H1 (cell line): Measurements from ENCODE around the gene ZDHHC3. TPM values are rescaled to one million over a fixed set of nuclear protein-coding genes. Genes with fewer than 3 reads are reported as not detected.

Source experiments
- CTCF ChIA-PET: fragments of 300-600 bp; sonication (Branson Sonifier 250); formaldehyde crosslinking; loops from one replicate; lab custom pipeline; 2021; ENCODE audit not compliant: partially characterized antibody; lab: Charles Lee
- POLR2A ChIA-PET: fragments of 300-600 bp; sonication (Branson Sonifier 250); formaldehyde crosslinking; loops from one replicate; lab custom pipeline; 2021; ENCODE audit warnings: inconsistent platforms; ENCODE audit not compliant: partially characterized antibody; lab: Charles Lee
- DNase-seq, 2 experiments: peaks; one replicate each; pipeline versions ENCODE4 v3.0.0 to v3.0.0-alpha.2; 2010 to 2022; ENCODE audit warnings: low spot score in 2 of 2, low read depth in 1 of 2, mixed read lengths in 1 of 2
- FAIRE-seq: peaks from 2 replicates; lab custom pipeline; 2011; peaks lifted over from hg19 to GRCh38; lab: Jason Lieb, UNC
- H2AFZ ChIP-seq: 2 replicates; pipeline ENCODE4 v1.8.1; 2012; ENCODE audit warnings: low read length, inconsistent platforms
- H2AK5ac ChIP-seq: 2 replicates; pipeline ENCODE4 v1.6.1; 2013; ENCODE audit warnings: low read depth, low read length
- H2BK120ac ChIP-seq: replicated peaks from 2 replicates; pipeline ENCODE3; 2013; ENCODE audit warnings: low read depth, low read length, inconsistent platforms
- H2BK12ac ChIP-seq: 2 replicates; pipeline ENCODE4 v1.6.1; 2013; ENCODE audit warnings: low read depth, low read length
- H2BK15ac ChIP-seq: 2 replicates; pipeline ENCODE4 v1.6.1; 2013; ENCODE audit warnings: low read length
- H2BK20ac ChIP-seq: 2 replicates; pipeline ENCODE4 v1.6.1; 2013; ENCODE audit warnings: low read length
- H2BK5ac ChIP-seq: 2 replicates; pipeline ENCODE4 v1.6.1; 2013; ENCODE audit warnings: low read depth, low read length
- H3K14ac ChIP-seq: 2 replicates; pipeline ENCODE4 v1.6.1; 2013; ENCODE audit warnings: inconsistent platforms; ENCODE audit not compliant: insufficient read length
- H3K18ac ChIP-seq: 2 replicates; pipeline ENCODE4 v1.6.1; 2013; ENCODE audit warnings: low read length; ENCODE audit errors: extremely low read depth
- H3K23ac ChIP-seq: 2 replicates; pipeline ENCODE4 v1.6.1; 2013; ENCODE audit warnings: inconsistent platforms; ENCODE audit not compliant: insufficient read length
- H3K23me2 ChIP-seq: 2 replicates; pipeline ENCODE4 v1.6.1; 2013; ENCODE audit warnings: low read depth, low read length
- H3K27ac ChIP-seq: 2 replicates; pipeline ENCODE4 v1.6.1; 2011; ENCODE audit warnings: low read depth, low read length, inconsistent platforms
- H3K27me3 ChIP-seq, 4 experiments: replicated peaks in 1 of 4; 1 replicate in 1 of 4; 2 replicates in 3 of 4; pipeline versions ENCODE4 v1.6.1 to v1.8.1; 2011 to 2013; ENCODE audit warnings: low read length in 3 of 4, mild to moderate bottlenecking in 3 of 4, inconsistent platforms in 2 of 4, mixed read lengths in 2 of 4, moderate library complexity in 1 of 4; ENCODE audit not compliant: control insufficient read depth in 3 of 4, insufficient read depth in 3 of 4; ENCODE audit errors: extremely low read depth in 1 of 4
- H3K36me3 ChIP-seq, 4 experiments: 2 replicates each; pipeline versions ENCODE4 v1.6.1 to v1.8.1; 2011 to 2013; ENCODE audit warnings: mild to moderate bottlenecking in 4 of 4, low read length in 3 of 4, moderate library complexity in 2 of 4, control low read depth in 1 of 4, inconsistent platforms in 1 of 4; ENCODE audit not compliant: insufficient read depth in 4 of 4, control insufficient read depth in 2 of 4
- H3K4ac ChIP-seq: replicated peaks from 2 replicates; pipeline ENCODE3; 2013; ENCODE audit warnings: low read length, low read depth, mixed read lengths, inconsistent platforms; ENCODE audit not compliant: insufficient read length
- H3K4me1 ChIP-seq, 4 experiments: replicated peaks in 1 of 4; 1 replicate in 1 of 4; 2 replicates in 3 of 4; pipeline versions ENCODE4 v1.6.1 to v1.8.1; 2011 to 2013; ENCODE audit warnings: low read length in 3 of 4, inconsistent platforms in 2 of 4, mixed read lengths in 1 of 4; ENCODE audit not compliant: insufficient read depth in 4 of 4, control insufficient read depth in 3 of 4
- H3K4me2 ChIP-seq, 2 experiments: 2 replicates each; pipeline versions ENCODE4 v1.6.1 to v1.8.1; 2011 to 2013; ENCODE audit warnings: low read depth in 2 of 2, low read length in 2 of 2, control low read depth in 1 of 2, inconsistent platforms in 1 of 2, mild to moderate bottlenecking in 1 of 2; ENCODE audit not compliant: insufficient read depth in 1 of 2
- H3K4me3 ChIP-seq, 4 experiments: fragments of 200-600, 300-600 bp in 1 of 4; sonication (generic), shearing (Covaris generic), sonication (Bioruptor Twin) in 1 of 4; 2 replicates each; pipeline versions ENCODE4 v1.5.1 to v1.8.1; 2011 to 2016; ENCODE audit warnings: low read length in 4 of 4, low read depth in 3 of 4, control low read depth in 2 of 4, inconsistent platforms in 2 of 4, mild to moderate bottlenecking in 2 of 4, mixed read lengths in 1 of 4, moderate library complexity in 1 of 4; ENCODE audit not compliant: insufficient read depth in 2 of 4; ENCODE audit errors: extremely low read depth in 1 of 4
- H3K56ac ChIP-seq: replicated peaks from 2 replicates; pipeline ENCODE3; 2013; ENCODE audit warnings: low read depth, mild to moderate bottlenecking, mixed read lengths, low read length, inconsistent platforms; ENCODE audit not compliant: insufficient read length
- H3K79me1 ChIP-seq: 2 replicates; pipeline ENCODE4 v1.6.1; 2013; ENCODE audit warnings: low read depth, low read length, control low read depth
- H3K79me2 ChIP-seq, 2 experiments: 2 replicates each; pipeline versions ENCODE4 v1.6.1 to v1.8.1; 2012 to 2013; ENCODE audit warnings: low read length in 2 of 2, mild to moderate bottlenecking in 2 of 2, inconsistent platforms in 1 of 2; ENCODE audit not compliant: insufficient read depth in 2 of 2, control insufficient read depth in 1 of 2
- H3K9ac ChIP-seq, 4 experiments: replicated peaks in 1 of 4; 1 replicate in 1 of 4; 2 replicates in 3 of 4; pipeline versions ENCODE4 v1.6.1 to v1.8.1; 2011 to 2013; ENCODE audit warnings: low read depth in 3 of 4, low read length in 3 of 4, control low read depth in 2 of 4, mild to moderate bottlenecking in 2 of 4, moderate library complexity in 2 of 4, inconsistent platforms in 1 of 4; ENCODE audit errors: extremely low read depth in 1 of 4
- H3K9me3 ChIP-seq, 2 experiments: 2 replicates each; pipeline versions ENCODE4 v1.6.1 to v1.8.1; 2012 to 2013; ENCODE audit warnings: mild to moderate bottlenecking in 2 of 2, moderate library complexity in 2 of 2, control low read depth in 1 of 2, inconsistent platforms in 1 of 2, low read depth in 1 of 2, low read length in 1 of 2, mixed read lengths in 1 of 2; ENCODE audit not compliant: insufficient read depth in 2 of 2
- H4K20me1 ChIP-seq, 2 experiments: replicated peaks in 1 of 2; 2 replicates each; pipeline versions ENCODE3 to v1.8.1; 2011 to 2013; ENCODE audit warnings: inconsistent platforms in 2 of 2, low read length in 2 of 2, mild to moderate bottlenecking in 1 of 2; ENCODE audit not compliant: insufficient read depth in 2 of 2, control insufficient read depth in 1 of 2
- H4K5ac ChIP-seq: 2 replicates; pipeline ENCODE4 v1.6.1; 2013; ENCODE audit warnings: low read length, low read depth, mixed read lengths, inconsistent platforms; ENCODE audit not compliant: insufficient read length
- H4K8ac ChIP-seq: 2 replicates; pipeline ENCODE4 v1.8.0; 2013; ENCODE audit warnings: mild to moderate bottlenecking, moderate library complexity, low read length, inconsistent platforms; ENCODE audit not compliant: insufficient read depth; ENCODE audit errors: extremely low read depth
- H4K91ac ChIP-seq: replicated peaks from 2 replicates; pipeline ENCODE3; 2013; ENCODE audit warnings: low read length, mixed read lengths, inconsistent platforms; ENCODE audit not compliant: insufficient read length
- BACH1 ChIP-seq: IDR thresholded peaks from 2 replicates; pipeline ENCODE4 v1.6.1; 2012; ENCODE audit warnings: low read length, improper control_type of control experiment
- CREB1 ChIP-seq: IDR thresholded peaks from 2 replicates; pipeline ENCODE4 v1.6.1; 2012; ENCODE audit warnings: inconsistent platforms
- FOSL1 ChIP-seq: IDR thresholded peaks from 2 replicates; pipeline ENCODE4 v1.6.1; 2011; ENCODE audit warnings: mild to moderate bottlenecking, low read depth, low read length, moderate library complexity; ENCODE audit not compliant: insufficient read depth
- GTF2F1 ChIP-seq: IDR thresholded peaks from 2 replicates; pipeline ENCODE4 v1.6.1; 2012; ENCODE audit warnings: low read depth, low read length, improper control_type of control experiment, borderline replicate concordance
- HDAC2 ChIP-seq, 2 experiments: fragments of 300-600 bp in 1 of 2; sonication (generic) in 1 of 2; IDR thresholded peaks; 2 replicates each; pipeline ENCODE4 v1.6.1; 2011 to 2012; ENCODE audit warnings: low read depth in 2 of 2, low read length in 2 of 2, mild to moderate bottlenecking in 2 of 2, moderate library complexity in 2 of 2, borderline replicate concordance in 1 of 2, inconsistent platforms in 1 of 2
- NRF1 ChIP-seq: IDR thresholded peaks from 2 replicates; pipeline ENCODE4 v1.6.1; 2011; ENCODE audit warnings: mild to moderate bottlenecking, low read depth, low read length, improper control_type of control experiment
- PHF8 ChIP-seq: fragments of 200-600 bp; sonication (generic); conservative IDR thresholded peaks from 2 replicates; pipeline ENCODE4 v1.7.1; 2012; ENCODE audit warnings: low read depth, mild to moderate bottlenecking, inconsistent platforms, low read length, moderate library complexity
- SIN3A ChIP-seq, 2 experiments: IDR thresholded peaks in 1 of 2; conservative IDR thresholded peaks in 1 of 2; 2 replicates each; pipeline ENCODE4 v1.6.1; 2011 to 2012; ENCODE audit warnings: low read length in 2 of 2, improper control_type of control experiment in 1 of 2, low read depth in 1 of 2, mild to moderate bottlenecking in 1 of 2
- SP1 ChIP-seq: IDR thresholded peaks from 2 replicates; pipeline ENCODE4 v1.6.1; 2011; ENCODE audit warnings: low read depth, low read length
- SRF ChIP-seq: IDR thresholded peaks from 2 replicates; pipeline ENCODE4 v1.6.1; 2011; ENCODE audit warnings: mild to moderate bottlenecking, low read depth, low read length, moderate library complexity
- WGBS, 2 experiments: shearing (Covaris generic) in 1 of 2; methylation state at CpG; one replicate each; pipeline versions ENCODE4 v1.1.6 to v1.1.7; 2013 to 2015; ENCODE audit warnings: low lambda C conversion rate in 2 of 2, mixed read lengths in 2 of 2, inconsistent platforms in 1 of 2, low coverage in 1 of 2, missing lambda C conversion rate in 1 of 2; ENCODE audit not compliant: insufficient replicate concordance in 2 of 2, insufficient coverage in 1 of 2, insufficient read length in 1 of 2; ENCODE audit errors: extremely low coverage in 1 of 2, missing lambda C conversion rate in 1 of 2; 5-methylcytosine and 5-hydroxymethylcytosine counted together
- polyA plus RNA-seq, 7 experiments: library from polyadenylated mRNA; depleted of rRNA in 3 of 7; stranded (reverse) in 5 of 7; unstranded in 2 of 7; fragments of >200 nt in 5 of 7; fragments of 200-250 nt in 2 of 7; gene quantifications; 1 replicate in 5 of 7; 2 replicates in 1 of 7; 4 replicates in 1 of 7; pipeline versions ENCODE4 v1.2.1 to v1.2.3, GENCODE V29; 2011 to 2013; ENCODE audit warnings: missing spikeins in 2 of 7, mixed read lengths in 2 of 7
- total RNA-seq: library from RNA; stranded (reverse); fragmentation: NEBNext Ultra II Directional; extraction: Animal tissue kit (Norgen Biotek cat#: 25700); gene quantifications from 2 replicates; pipeline ENCODE4 v1.2.1, GENCODE V29; 2021

ZDHHC3 gene
- total and polyA plus RNA-seq, 2 of the 8 experiments (the other 6 are each of a cell fraction or from before 2014, with no cell fraction given) = 77.4 to 88.7 TPM

GRCh38 chr3:44965165-44965564 is 10.8 kb downstream of the ZDHHC3 start:
- Histone ChIP-seq H2AFZ (no peak overlapping the region), H2BK20ac (no peak overlapping the region), H3K4me3 (no peak overlapping the region), H3K23ac (no peak overlapping the region), H2BK120ac (no peak overlapping the region), H3K18ac (no peak overlapping the region), H3K27me3 (peaks cover 0 to 1% (median 0%) of the 10 kb centered on the region in 4 experiments; a peak in 1 of 7 replicates), H2BK12ac (no peak overlapping the region), H3K23me2 (no peaks in the 10 kb centered on the region), H3K9me3 (no peaks in the 10 kb centered on the region), H3K14ac (no peak overlapping the region), H3K36me3 (no peaks in the 10 kb centered on the region), H3K79me1 (peaks cover 12% of the 10 kb centered on the region), H2BK5ac (no peak overlapping the region), H3K4me2 (no peak overlapping the region), H4K5ac (no peak overlapping the region), H3K9ac (no peak overlapping the region), H3K79me2 (peaks cover 6 to 91% of the 10 kb centered on the region in 2 experiments), H3K4me1 (no peaks in the 10 kb centered on the region), H2AK5ac (no peak overlapping the region), H4K8ac (no peak overlapping the region), H4K91ac (no peak overlapping the region), H2BK15ac (no peak overlapping the region), H3K4ac (no peak overlapping the region), H3K56ac (no peak overlapping the region), H3K27ac (no peak overlapping the region), H4K20me1 (peaks cover 2 to 4% of the 10 kb centered on the region in 2 experiments)
- CTCF ChIA-PET = interaction anchor here (0.7 to 2.8 kb wide), 3 partner anchors 9 to 51 kb away, joined by 3 to 7 read pairs (median 4); no protein-coding TSS in a partner anchor
- 88% methylated on average over 3 of the region's 3 CpGs; no CpG with 5 or more reads in 1 of the 2 experiments for WGBS, 2 experiments
- POLR2A ChIA-PET = interaction anchor here (0.9 to 1.1 kb wide), 2 partner anchors 11 to 13 kb away, joined by 3 read pairs; partner anchors contain the start of genes EXOSC7 and ZDHHC3
- no peak for DNase-seq
- no peak for FAIRE-seq
- TF ChIP-seq SP1 (no peak), CREB1 (no peak), GTF2F1 (no peak), SRF (no peak), FOSL1 (no peak), HDAC2 (IDR thresholded peaks at IDR 0.05; ENCODE audit: borderline replicate concordance in 1 of 2, low read depth in 2 of 2, low read length in 2 of 2) (no peak), NRF1 (no peak), SIN3A (conservative IDR thresholded peaks at IDR 0.05 in 1 of 2, IDR thresholded peaks at IDR 0.05 in 1 of 2; ENCODE audit: low read depth in 1 of 2, low read length in 2 of 2) (no peak), PHF8 (no peak), BACH1 (no peak)
